Ovary (tissue), 3 donors: ENCODE data around the gene PADI3.

Source experiments
- CTCF ChIP-seq, 3 donors: fragments of 450-650 bp in 2 of 3; fragments of 200-600 bp in 1 of 3; IDR thresholded peaks; one replicate each; pipeline versions ENCODE4 v1.5.1 to v1.8.0; 2016 to 2022; ENCODE audit warnings: antibody characterized with exemption in 3 of 3, mild to moderate bottlenecking in 1 of 3
- POLR2A ChIP-seq: fragments of 450-650 bp; IDR thresholded peaks from one replicate; pipeline ENCODE4 v1.6.1; 2017; ENCODE audit warnings: antibody characterized with exemption, mild to moderate bottlenecking, moderate library complexity
- donor health status: DM: no; HTN: no; CAD: no.

GRCh38 chr1:17289721-17290120, 40.8 kb downstream of the PADI3 start:
- TF ChIP-seq CTCF (IDR thresholded peaks at IDR 0.05): no peak
- no peak for TF ChIP-seq POLR2A
